ENCODE results near the gene HCN4. TPM values are rescaled to one million over a fixed set of nuclear protein-coding genes. Genes with fewer than 3 reads are reported as not detected.

HCN4 gene
- total RNA-seq, 1 donor from 2014 or later = not detected

DNA sequence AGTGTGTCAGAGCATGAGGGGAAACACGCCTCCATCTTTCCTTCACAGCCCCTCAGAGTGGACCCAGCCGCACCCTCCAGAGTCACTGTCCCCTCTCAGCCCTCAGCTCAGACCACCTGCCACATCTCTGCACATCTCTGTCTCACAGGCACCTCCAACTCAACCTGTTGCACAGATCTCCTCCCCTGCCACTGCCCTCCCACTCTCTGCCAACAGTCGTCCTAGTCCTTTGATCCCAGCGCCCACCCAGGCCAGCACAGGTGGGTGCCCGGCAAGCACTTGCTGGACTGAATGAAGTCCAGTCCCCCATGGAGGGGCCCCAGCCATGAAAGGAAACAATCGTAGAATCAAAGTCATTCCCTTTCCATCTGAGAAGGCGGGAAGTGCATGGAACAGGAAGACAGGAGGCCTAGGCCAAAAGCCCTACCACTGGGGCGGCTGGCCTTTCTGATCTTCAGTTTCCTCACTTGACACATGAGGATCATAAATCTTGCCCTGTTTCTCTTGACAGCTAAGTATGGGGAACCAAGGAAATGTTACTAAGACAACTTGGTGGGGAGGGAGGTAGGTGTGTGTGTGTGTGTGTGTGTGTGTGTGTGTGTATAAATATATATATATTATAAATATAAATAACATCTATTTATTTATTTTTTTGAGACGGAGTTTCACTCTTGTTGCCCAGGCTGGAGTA lies 28.1 kb downstream of the HCN4 start:
- H3K9me3 Mint-ChIP-seq (ENCODE audit: unreplicated experiment) = peaks cover 5% of the 10 kb centered on the region
- no peak overlapping the region for H3K4me3 Mint-ChIP-seq (ENCODE audit: unreplicated experiment)
- DNase-seq (ENCODE audit: extremely low spot score, unreplicated experiment) = no peak
- TF ChIP-seq CTCF (IDR thresholded peaks at IDR 0.05) = no peak
- H3K36me3 Mint-ChIP-seq (ENCODE audit: unreplicated experiment) = no peaks in the 10 kb centered on the region
- H3K4me1 Mint-ChIP-seq (ENCODE audit: unreplicated experiment) = no peaks in the 10 kb centered on the region
- no peak overlapping the region for H3K27ac Mint-ChIP-seq (ENCODE audit: unreplicated experiment)
- peaks cover 9% of the 10 kb centered on the region for H3K27me3 Mint-ChIP-seq (ENCODE audit: unreplicated experiment)

DNA sequence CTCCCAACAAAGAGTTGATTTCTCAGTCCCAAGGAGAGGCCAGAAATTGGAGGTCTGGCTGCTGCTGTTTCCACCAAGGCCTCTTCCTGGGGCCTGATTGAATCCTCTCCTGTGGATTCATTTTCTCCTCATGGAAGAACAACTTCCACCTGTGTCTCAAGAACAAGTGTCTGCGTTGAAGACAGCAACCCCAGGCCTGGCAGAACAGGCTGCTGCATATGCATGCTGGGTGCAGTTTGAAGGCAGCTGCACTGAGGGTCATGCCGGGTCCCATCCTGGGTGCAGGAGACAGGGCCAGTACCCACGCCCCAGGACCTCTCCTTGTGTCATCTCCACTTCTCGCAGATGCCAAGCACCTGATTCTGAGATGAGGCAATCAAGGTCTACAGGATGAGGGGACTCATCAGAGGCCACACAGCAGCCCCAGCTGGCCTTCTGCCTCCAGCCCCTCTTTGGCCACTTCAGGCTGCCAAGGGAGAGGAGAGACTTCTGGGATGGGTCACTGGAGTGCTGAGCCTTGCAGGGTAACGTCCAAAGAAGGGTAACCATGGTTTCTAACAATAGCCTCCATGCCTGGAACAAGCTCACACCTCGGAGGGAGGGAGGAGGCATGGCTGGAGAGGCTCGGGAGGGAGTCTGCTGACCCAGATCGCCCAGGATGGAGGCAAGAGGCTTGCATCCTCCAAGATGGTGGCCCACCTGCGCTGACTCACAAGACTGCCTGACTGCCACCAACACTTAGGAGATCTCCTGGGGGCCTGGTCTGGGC lies 30.0 kb downstream of the HCN4 start:
- no peak for DNase-seq (ENCODE audit: extremely low spot score, unreplicated experiment)
- Mint-ChIP-seq H3K36me3 (ENCODE audit: unreplicated experiment) (no peaks in the 10 kb centered on the region), H3K27ac (ENCODE audit: unreplicated experiment) (no peak overlapping the region), H3K27me3 (ENCODE audit: unreplicated experiment) (peaks cover 9% of the 10 kb centered on the region), H3K4me3 (ENCODE audit: unreplicated experiment) (no peak overlapping the region), H3K9me3 (ENCODE audit: unreplicated experiment) (peaks cover 5% of the 10 kb centered on the region), H3K4me1 (ENCODE audit: unreplicated experiment) (no peaks in the 10 kb centered on the region)
- TF ChIP-seq CTCF (IDR thresholded peaks at IDR 0.05) = no peak

DNA sequence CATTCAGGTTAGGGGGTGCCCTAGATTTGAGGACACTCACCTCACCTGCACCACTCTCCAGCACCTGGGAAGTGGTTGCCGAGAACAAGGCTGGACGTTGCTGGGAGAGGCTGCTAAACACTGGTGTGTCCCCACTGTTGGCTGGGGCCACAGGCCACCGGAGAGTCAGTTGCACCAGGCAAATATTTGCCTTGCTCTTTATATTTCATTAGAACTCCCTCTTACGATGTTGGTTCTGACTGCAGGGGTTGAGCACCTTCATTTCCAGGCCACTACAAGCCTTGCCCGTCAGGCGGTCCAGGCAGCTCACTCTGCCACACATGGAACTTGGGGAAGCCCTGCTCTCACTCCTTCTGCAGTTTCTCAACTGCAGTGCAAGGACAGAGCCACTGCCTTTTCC lies 30.7 kb downstream of the HCN4 start:
- Mint-ChIP-seq H3K36me3 (ENCODE audit: unreplicated experiment) (no peaks in the 10 kb centered on the region), H3K4me3 (ENCODE audit: unreplicated experiment) (no peak overlapping the region), H3K4me1 (ENCODE audit: unreplicated experiment) (no peaks in the 10 kb centered on the region), H3K27ac (ENCODE audit: unreplicated experiment) (no peak overlapping the region), H3K9me3 (ENCODE audit: unreplicated experiment) (peaks cover 5% of the 10 kb centered on the region), H3K27me3 (ENCODE audit: unreplicated experiment) (peaks cover 9% of the 10 kb centered on the region)
- no peak for DNase-seq (ENCODE audit: extremely low spot score, unreplicated experiment)
- no peak for TF ChIP-seq CTCF (IDR thresholded peaks at IDR 0.05)

GRCh38 chr15:73337187-73337586 lies 31.6 kb downstream of the HCN4 start:
- no peak overlapping the region for H3K27ac Mint-ChIP-seq (ENCODE audit: unreplicated experiment)
- TF ChIP-seq CTCF (IDR thresholded peaks at IDR 0.05) = no peak
- H3K9me3 Mint-ChIP-seq (ENCODE audit: unreplicated experiment) = no peaks in the 10 kb centered on the region
- H3K4me3 Mint-ChIP-seq (ENCODE audit: unreplicated experiment) = no peak overlapping the region
- DNase-seq (ENCODE audit: extremely low spot score, unreplicated experiment) = no peak
- no peaks in the 10 kb centered on the region for H3K4me1 Mint-ChIP-seq (ENCODE audit: unreplicated experiment)
- no peaks in the 10 kb centered on the region for H3K36me3 Mint-ChIP-seq (ENCODE audit: unreplicated experiment)
- H3K27me3 Mint-ChIP-seq (ENCODE audit: unreplicated experiment) = peaks cover 9% of the 10 kb centered on the region

DNA sequence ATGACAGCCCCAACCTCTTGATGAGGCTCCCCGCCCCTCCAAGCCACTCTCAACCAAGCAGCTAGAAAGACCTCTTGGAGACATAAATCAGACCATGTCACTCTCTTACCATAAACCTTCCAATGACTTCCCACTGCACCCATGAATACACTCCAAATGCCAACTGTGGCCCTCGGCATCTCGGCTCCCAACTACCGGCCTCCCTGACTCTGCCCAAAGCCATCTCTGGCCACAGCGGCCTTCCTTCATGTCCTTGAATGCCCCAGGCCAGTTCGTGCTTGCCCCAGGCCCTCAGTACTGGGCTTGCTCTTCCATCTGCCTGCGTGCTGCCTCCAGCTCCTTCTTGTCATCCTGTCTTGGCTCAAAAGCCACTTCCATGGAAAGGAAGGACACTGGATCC lies 32.0 kb downstream of the HCN4 start:
- Mint-ChIP-seq H3K27ac (ENCODE audit: unreplicated experiment) (no peak overlapping the region), H3K36me3 (ENCODE audit: unreplicated experiment) (no peaks in the 10 kb centered on the region), H3K9me3 (ENCODE audit: unreplicated experiment) (no peaks in the 10 kb centered on the region), H3K27me3 (ENCODE audit: unreplicated experiment) (peaks cover 9% of the 10 kb centered on the region), H3K4me1 (ENCODE audit: unreplicated experiment) (no peaks in the 10 kb centered on the region), H3K4me3 (ENCODE audit: unreplicated experiment) (no peak overlapping the region)
- DNase-seq (ENCODE audit: extremely low spot score, unreplicated experiment) = no peak
- TF ChIP-seq CTCF (IDR thresholded peaks at IDR 0.05) = no peak
